ENCODE results near the gene FTO. TPM values are rescaled to one million over a fixed set of nuclear protein-coding genes. Genes with fewer than 3 reads are reported as not detected.

The FTO gene
- total RNA-seq, 2 donors from 2014 or later, result 72.7 to 73.6 TPM

DNA sequence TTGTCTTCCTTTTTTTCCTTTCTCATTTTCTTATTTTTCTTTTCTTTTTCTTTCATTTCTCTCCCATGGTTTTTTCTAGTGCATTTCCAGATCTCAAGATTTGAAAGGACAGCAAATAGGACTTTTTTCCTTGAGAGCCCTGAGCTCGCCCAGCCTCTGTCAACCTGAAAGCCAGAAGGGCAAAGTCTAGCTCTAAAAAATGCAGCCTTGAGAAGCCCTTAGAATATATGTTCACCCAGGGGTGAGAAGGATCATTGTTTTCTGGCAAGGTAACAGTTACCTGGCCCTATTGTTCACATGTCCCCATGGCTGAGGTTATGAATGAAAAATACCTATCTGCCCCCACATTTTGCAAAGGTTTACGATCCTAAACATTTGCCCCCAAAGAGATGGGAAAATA lies 364.3 kb downstream of the FTO start:
- no peak for DNase-seq (ENCODE audit: low spot score)
- Histone ChIP-seq H3K9me3 (no peaks in the 10 kb centered on the region), H3K27me3 (replicated peaks; ENCODE audit: insufficient read depth) (no peaks in the 10 kb centered on the region), H3K36me3 (no peaks in the 10 kb centered on the region), H3K27ac (no peak overlapping the region), H3K4me1 (replicated peaks) (no peaks in the 10 kb centered on the region), H3K4me3 (no peak overlapping the region)
- intact Hi-C loops (cut with DNase I), result no loop called here
- WGBS, result 97% methylated on average over 2 of the region's 2 CpGs
- no peak for TF ChIP-seq POLR2A (IDR thresholded peaks at IDR 0.05)
- TF ChIP-seq, protein P1, sequence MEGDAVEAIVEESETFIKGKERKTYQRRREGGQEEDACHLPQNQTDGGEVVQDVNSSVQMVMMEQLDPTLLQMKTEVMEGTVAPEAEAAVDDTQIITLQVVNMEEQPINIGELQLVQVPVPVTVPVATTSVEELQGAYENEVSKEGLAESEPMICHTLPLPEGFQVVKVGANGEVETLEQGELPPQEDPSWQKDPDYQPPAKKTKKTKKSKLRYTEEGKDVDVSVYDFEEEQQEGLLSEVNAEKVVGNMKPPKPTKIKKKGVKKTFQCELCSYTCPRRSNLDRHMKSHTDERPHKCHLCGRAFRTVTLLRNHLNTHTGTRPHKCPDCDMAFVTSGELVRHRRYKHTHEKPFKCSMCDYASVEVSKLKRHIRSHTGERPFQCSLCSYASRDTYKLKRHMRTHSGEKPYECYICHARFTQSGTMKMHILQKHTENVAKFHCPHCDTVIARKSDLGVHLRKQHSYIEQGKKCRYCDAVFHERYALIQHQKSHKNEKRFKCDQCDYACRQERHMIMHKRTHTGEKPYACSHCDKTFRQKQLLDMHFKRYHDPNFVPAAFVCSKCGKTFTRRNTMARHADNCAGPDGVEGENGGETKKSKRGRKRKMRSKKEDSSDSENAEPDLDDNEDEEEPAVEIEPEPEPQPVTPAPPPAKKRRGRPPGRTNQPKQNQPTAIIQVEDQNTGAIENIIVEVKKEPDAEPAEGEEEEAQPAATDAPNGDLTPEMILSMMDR (IDR thresholded peaks at IDR 0.05), result no peak
- TF ChIP-seq POLR2AphosphoS5 (IDR thresholded peaks at IDR 0.05), result no peak

DNA sequence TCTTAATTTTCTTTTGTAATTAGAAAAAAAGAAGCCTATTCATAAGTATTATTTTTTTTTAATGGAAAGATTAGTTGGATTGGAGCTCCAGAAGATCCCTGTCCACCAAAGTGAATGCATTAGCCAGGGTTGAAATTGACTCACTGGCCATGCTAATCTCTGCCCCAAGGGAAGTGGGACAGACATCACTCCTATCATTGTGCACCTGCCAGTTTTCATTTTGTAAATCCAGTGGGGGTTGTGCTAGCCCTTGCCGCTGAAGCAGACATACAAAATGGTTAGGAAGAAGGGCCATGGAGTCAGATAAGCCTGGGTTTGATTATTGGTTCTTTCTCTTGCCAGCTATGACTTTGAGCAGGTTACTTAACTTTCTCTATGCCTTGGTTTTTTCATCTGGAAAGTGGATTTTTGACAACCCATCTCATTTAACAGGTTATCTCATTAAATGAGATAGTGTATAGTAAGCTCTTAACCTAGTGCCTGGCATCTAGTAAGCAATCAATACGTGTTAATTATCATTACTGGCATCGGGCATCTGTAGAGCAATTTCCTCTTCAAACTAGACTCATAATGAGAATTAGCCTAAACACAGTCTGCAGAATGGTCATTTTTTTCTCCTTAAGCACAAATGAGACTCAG lies 365.8 kb downstream of the FTO start:
- WGBS, result 97% methylated on average over 3 of the region's 3 CpGs
- TF ChIP-seq, protein P1 (IDR thresholded peaks at IDR 0.05), result no peak
- TF ChIP-seq POLR2A (IDR thresholded peaks at IDR 0.05), result no peak
- no peak for TF ChIP-seq POLR2AphosphoS5 (IDR thresholded peaks at IDR 0.05)
- Histone ChIP-seq H3K9me3 (no peaks in the 10 kb centered on the region), H3K4me3 (no peak overlapping the region), H3K27me3 (replicated peaks; ENCODE audit: insufficient read depth) (no peaks in the 10 kb centered on the region), H3K27ac (no peak overlapping the region), H3K36me3 (no peaks in the 10 kb centered on the region), H3K4me1 (replicated peaks) (no peaks in the 10 kb centered on the region)
- DNase-seq (ENCODE audit: low spot score), result no peak
- intact Hi-C loops (cut with DNase I), result no loop called here

DNA sequence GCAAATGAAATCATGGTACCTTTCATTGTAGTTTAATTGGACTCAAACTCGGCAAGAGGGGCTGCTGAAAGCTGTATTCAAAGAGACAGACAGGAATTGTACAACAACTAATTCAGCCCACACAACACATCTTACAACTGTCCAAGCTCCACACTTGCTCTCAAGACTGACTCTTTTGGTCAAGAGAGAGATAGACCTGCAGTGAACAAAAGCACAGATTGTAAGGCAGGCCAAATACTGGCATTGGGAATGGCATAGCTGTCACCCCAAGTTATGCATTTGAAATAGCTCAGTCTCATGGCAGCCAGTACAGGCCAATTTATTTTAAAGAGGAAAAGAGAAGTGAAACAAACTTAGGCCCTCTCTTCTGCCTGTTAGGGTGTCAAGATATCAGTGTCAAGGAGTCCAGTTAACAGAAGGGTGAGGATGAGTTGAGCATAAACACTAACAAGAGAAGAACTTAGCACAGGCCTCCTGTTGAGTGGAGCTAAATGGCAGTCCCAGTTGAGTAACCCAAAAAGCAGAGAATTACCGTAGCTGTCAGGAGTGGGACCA lies 366.9 kb downstream of the FTO start:
- H3K27ac ChIP-seq, result no peak overlapping the region
- no peaks in the 10 kb centered on the region for H3K4me1 ChIP-seq (replicated peaks)
- H3K4me3 ChIP-seq, result no peak overlapping the region
- H3K36me3 ChIP-seq, result no peaks in the 10 kb centered on the region
- intact Hi-C loops (cut with DNase I), result no loop called here
- TF ChIP-seq POLR2A (IDR thresholded peaks at IDR 0.05) (no peak), POLR2AphosphoS5 (IDR thresholded peaks at IDR 0.05) (no peak)
- TF ChIP-seq, protein P1 (IDR thresholded peaks at IDR 0.05), result no peak
- H3K27me3 ChIP-seq (replicated peaks; ENCODE audit: insufficient read depth), result no peaks in the 10 kb centered on the region
- no peaks in the 10 kb centered on the region for H3K9me3 ChIP-seq
- 86% methylated on average over 2 of the region's 2 CpGs for WGBS
- DNase-seq (ENCODE audit: low spot score), result no peak

DNA sequence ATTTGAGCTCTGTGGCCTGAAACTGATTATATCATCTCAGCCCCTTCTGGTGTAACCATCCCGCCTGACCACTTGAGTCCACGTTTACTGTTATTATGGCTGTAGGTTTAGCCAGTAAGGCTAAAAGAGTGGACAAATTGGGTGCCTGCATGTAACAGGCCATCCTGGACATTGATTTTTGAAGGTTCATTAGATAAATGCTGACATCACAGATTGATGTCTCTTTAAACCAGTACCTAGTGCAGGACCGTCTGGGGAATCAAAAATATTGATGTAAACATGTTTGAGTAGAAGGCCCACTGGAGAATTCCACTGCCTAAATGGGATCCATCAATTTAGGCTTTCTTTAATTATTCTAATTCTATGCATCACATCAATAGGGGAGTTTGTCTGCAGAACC lies 367.6 kb downstream of the FTO start:
- 94% methylated on average over 3 of the region's 3 CpGs for WGBS
- TF ChIP-seq, protein P1 (IDR thresholded peaks at IDR 0.05), result no peak
- no peak for TF ChIP-seq POLR2AphosphoS5 (IDR thresholded peaks at IDR 0.05)
- H3K4me3 ChIP-seq, result no peak overlapping the region
- DNase-seq (ENCODE audit: low spot score), result no peak
- no peak overlapping the region for H3K27ac ChIP-seq
- no peaks in the 10 kb centered on the region for H3K4me1 ChIP-seq (replicated peaks)
- intact Hi-C loops (cut with DNase I), result no loop called here
- H3K27me3 ChIP-seq (replicated peaks; ENCODE audit: insufficient read depth), result no peaks in the 10 kb centered on the region
- no peaks in the 10 kb centered on the region for H3K9me3 ChIP-seq
- H3K36me3 ChIP-seq, result no peaks in the 10 kb centered on the region

DNA sequence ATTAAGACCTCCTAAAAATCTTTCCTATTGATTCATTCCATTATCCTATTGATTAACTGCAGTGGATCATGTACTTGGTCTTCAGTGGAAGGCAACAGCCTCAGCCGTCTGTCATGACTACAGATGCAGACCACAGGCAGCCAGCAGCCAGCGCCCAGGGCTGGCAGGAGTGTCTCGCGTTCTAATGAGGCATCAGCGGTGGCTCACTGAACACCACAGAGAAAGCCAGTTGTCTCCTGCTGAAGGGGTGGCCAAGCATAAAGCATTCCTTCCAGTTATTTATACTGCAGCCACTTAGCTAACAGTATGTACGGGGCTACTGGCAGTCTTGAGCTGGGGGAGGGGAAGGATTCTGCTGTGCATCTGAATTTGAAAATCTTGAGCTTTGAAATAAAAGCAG lies 368.3 kb downstream of the FTO start:
- WGBS, result 95% methylated on average over 6 of the region's 6 CpGs
- no peak overlapping the region for H3K4me3 ChIP-seq
- no peaks in the 10 kb centered on the region for H3K9me3 ChIP-seq
- no peak for DNase-seq (ENCODE audit: low spot score)
- no peak overlapping the region for H3K27ac ChIP-seq
- intact Hi-C loops (cut with DNase I), result no loop called here
- H3K36me3 ChIP-seq, result no peaks in the 10 kb centered on the region
- no peaks in the 10 kb centered on the region for H3K27me3 ChIP-seq (replicated peaks; ENCODE audit: insufficient read depth)
- no peaks in the 10 kb centered on the region for H3K4me1 ChIP-seq (replicated peaks)
- TF ChIP-seq POLR2AphosphoS5 (IDR thresholded peaks at IDR 0.05) (no peak), POLR2A (IDR thresholded peaks at IDR 0.05) (no peak)
- TF ChIP-seq, protein P1 (IDR thresholded peaks at IDR 0.05), result no peak

Measured in prostate gland (tissue), 2 donors.